ENCODE data around the gene ADNP2. TPM values are rescaled to one million over a fixed set of nuclear protein-coding genes. Genes with fewer than 3 reads are reported as not detected.

The ADNP2 gene
- total RNA-seq, 1 experiment from 2014 or later: 40.5 TPM

- DNase-seq (ENCODE audit: low read depth, low spot score) (no peak), ATAC-seq (no peak)
- Histone ChIP-seq H3K27ac (ENCODE audit: low read length) (no peak overlapping the region), H3K36me3 (ENCODE audit: control insufficient read depth, insufficient read depth, low read length) (no peaks in the 10 kb centered on the region), H3K27me3 (ENCODE audit: control insufficient read depth, insufficient read depth, low read length) (no peaks in the 10 kb centered on the region), H3K4me3 (ENCODE audit: low read depth in 2 of 2, low read length in 2 of 2) (no peak overlapping the region), H3K4me1 (ENCODE audit: control insufficient read depth, insufficient read depth, low read length) (no peaks in the 10 kb centered on the region; the same call in 1 of the 2 replicates), H3K9me3 (ENCODE audit: control insufficient read depth, insufficient read depth, low read depth, low read length) (no peaks in the 10 kb centered on the region)
- TF ChIP-seq SIN3A (IDR thresholded peaks at IDR 0.05; ENCODE audit: borderline replicate concordance, insufficient read depth, low read depth, low read length) (no peak), POLR2AphosphoS5 (IDR thresholded peaks at IDR 0.05; ENCODE audit: low read depth, low read length) (no peak), TCF7L2 (IDR thresholded peaks at IDR 0.05; ENCODE audit: low read depth, low read length) (no peak), CTCF (IDR thresholded peaks at IDR 0.05) (no peak), REST (IDR thresholded peaks at IDR 0.05; ENCODE audit: insufficient read depth in 1 of 2, low read depth in 2 of 2, low read length in 1 of 2) (no peak)
- in situ Hi-C loops (cut with HindIII; ENCODE audit: low pct_unique_long_range_greater_than_20kb, low sequenced_read_pairs) (no loop called here), intact Hi-C loops (cut with micrococcal nuclease; ENCODE audit: unreplicated experiment) (loop anchor here (10.0 kb wide), 1 partner anchor 124 kb away; the partner anchor contains the start of gene RBFA)
- CTCF ChIA-PET: interaction anchor here (0.5 to 1.9 kb wide), 3 partner anchors 42 to 98 kb away, joined by 4 to 8 read pairs (median 7); no protein-coding TSS in a partner anchor
- POLR2A ChIA-PET: no interaction called here
- no TSS peak for BruUV-seq (replicated peaks)
Measured at GRCh38 chr18:80158365-80158764, 49.3 kb downstream of the ADNP2 start.

GRCh38 chr18:80159713-80160636 is 50.9 kb downstream of the ADNP2 start:
- intact Hi-C loops (cut with micrococcal nuclease; ENCODE audit: unreplicated experiment) (loop anchor here (10.0 kb wide), 1 partner anchor 125 kb away; the partner anchor contains the start of gene RBFA), in situ Hi-C loops (cut with HindIII; ENCODE audit: low pct_unique_long_range_greater_than_20kb, low sequenced_read_pairs) (no loop called here)
- Histone ChIP-seq H3K36me3 (ENCODE audit: control insufficient read depth, insufficient read depth, low read length) (no peaks in the 10 kb centered on the region), H3K27me3 (ENCODE audit: control insufficient read depth, insufficient read depth, low read length) (no peaks in the 10 kb centered on the region), H3K4me3 (ENCODE audit: low read depth in 2 of 2, low read length in 2 of 2) (no peak overlapping the region), H3K27ac (ENCODE audit: low read length) (no peak overlapping the region), H3K9me3 (ENCODE audit: control insufficient read depth, insufficient read depth, low read depth, low read length) (no peaks in the 10 kb centered on the region; the same call in 1 of the 2 replicates), H3K4me1 (ENCODE audit: control insufficient read depth, insufficient read depth, low read length) (no peaks in the 10 kb centered on the region; the same call in 1 of the 2 replicates)
- DNase-seq (ENCODE audit: low read depth, low spot score) (no peak), ATAC-seq (no peak)
- TF ChIP-seq TCF7L2 (IDR thresholded peaks at IDR 0.05; ENCODE audit: low read depth, low read length): no peak
- TF ChIP-seq SIN3A (IDR thresholded peaks at IDR 0.05; ENCODE audit: borderline replicate concordance, insufficient read depth, low read depth, low read length): no peak
- no peak for TF ChIP-seq REST (IDR thresholded peaks at IDR 0.05; ENCODE audit: insufficient read depth in 1 of 2, low read depth in 2 of 2, low read length in 1 of 2)
- no peak for TF ChIP-seq CTCF (IDR thresholded peaks at IDR 0.05)
- TF ChIP-seq POLR2AphosphoS5 (IDR thresholded peaks at IDR 0.05; ENCODE audit: low read depth, low read length): no peak
- ChIA-PET CTCF (interaction anchor here (0.6 kb wide), 1 partner anchor 21 kb away, joined by 3 read pairs; no protein-coding TSS in a partner anchor), POLR2A (interaction anchor here (0.6 kb wide), 1 partner anchor 30 kb away, joined by 3 read pairs; no protein-coding TSS in a partner anchor)
- no TSS peak for BruUV-seq (replicated peaks)
